Common myeloid progenitor, CD34-positive (primary cell): ENCODE data around the gene FSTL5.
A peak's percentile ranks its signal among the peaks of the same experiment; 100 is the strongest.

Source experiments
- CTCF ChIA-PET: fragments of 350-600 bp; sonication (Branson Sonifier 250); formaldehyde crosslinking; loops from one replicate; lab custom pipeline; 2021; ENCODE audit warnings: antibody characterized with exemption; lab: Charles Lee
- POLR2A ChIA-PET: fragments of 350-600 bp; sonication (Branson Sonifier 250); formaldehyde crosslinking; loops from one replicate; lab custom pipeline; 2021; ENCODE audit warnings: antibody characterized with exemption; lab: Charles Lee
- DNase-seq, 3 donors: peaks; one replicate each; pipeline versions ENCODE4 v3.0.0 to v3.0.0-alpha.2; 2013
- H3K27ac ChIP-seq, 2 experiments: 1 replicate in 1 of 2; 2 replicates in 1 of 2; pipeline ENCODE4 v1.7.0; 2013; ENCODE audit warnings: inconsistent platforms in 2 of 2, low read length in 2 of 2, mild to moderate bottlenecking in 2 of 2, low read depth in 1 of 2, moderate library complexity in 1 of 2; ENCODE audit not compliant: severe bottlenecking in 2 of 2, insufficient read depth in 1 of 2, poor library complexity in 1 of 2
- H3K27me3 ChIP-seq, 5 experiments: replicated peaks in 2 of 5; 1 replicate in 3 of 5; 2 replicates in 2 of 5; pipeline versions ENCODE4 v1.6.1 to v1.7.0; 2013; ENCODE audit warnings: low read length in 4 of 5, mild to moderate bottlenecking in 2 of 5, moderate library complexity in 2 of 5, inconsistent platforms in 1 of 5; ENCODE audit not compliant: insufficient read depth in 5 of 5, control insufficient read depth in 4 of 5
- H3K36me3 ChIP-seq, 4 experiments: 1 replicate in 2 of 4; 2 replicates in 2 of 4; pipeline versions ENCODE4 v1.6.1 to v1.7.0; 2013; ENCODE audit warnings: low read length in 3 of 4, control low read depth in 1 of 4, mild to moderate bottlenecking in 1 of 4; ENCODE audit not compliant: control insufficient read depth in 4 of 4, insufficient read depth in 4 of 4
- H3K4me1 ChIP-seq, 4 experiments: 1 replicate in 3 of 4; 2 replicates in 1 of 4; pipeline versions ENCODE4 v1.6.1 to v1.7.1; 2013; ENCODE audit warnings: low read length in 3 of 4, mild to moderate bottlenecking in 3 of 4, control low read depth in 1 of 4, inconsistent platforms in 1 of 4, moderate library complexity in 1 of 4; ENCODE audit not compliant: control insufficient read depth in 4 of 4, insufficient read depth in 4 of 4; ENCODE audit errors: control extremely low read depth in 1 of 4
- H3K4me3 ChIP-seq, 7 experiments: 1 replicate in 4 of 7; 2 replicates in 3 of 7; pipeline versions ENCODE4 v1.5.1 to v1.7.0; 2013; ENCODE audit warnings: mild to moderate bottlenecking in 7 of 7, low read length in 6 of 7, moderate library complexity in 6 of 7, inconsistent platforms in 2 of 7, low read depth in 2 of 7, control low read depth in 1 of 7; ENCODE audit not compliant: insufficient read depth in 4 of 7, control insufficient read depth in 1 of 7; ENCODE audit errors: extremely low read depth in 1 of 7
- H3K9me3 ChIP-seq, 5 experiments: 1 replicate in 4 of 5; 2 replicates in 1 of 5; pipeline versions ENCODE4 v1.6.1 to v1.7.1; 2013; ENCODE audit warnings: low read length in 4 of 5, mild to moderate bottlenecking in 2 of 5, inconsistent platforms in 1 of 5, low read depth in 1 of 5, moderate library complexity in 1 of 5; ENCODE audit not compliant: control insufficient read depth in 4 of 5, insufficient read depth in 2 of 5; ENCODE audit errors: control extremely low read depth in 1 of 5
- WGBS: methylation state at CpG from one replicate; pipeline ENCODE4 v1.1.5; 2013; ENCODE audit not compliant: insufficient coverage; 5-methylcytosine and 5-hydroxymethylcytosine counted together

FSTL5 gene

GRCh38 chr4:161517941-161518340 lies 645.9 kb downstream of the FSTL5 start:
- Histone ChIP-seq H3K4me1 (peaks cover 0 to 15% (median 4%) of the 10 kb centered on the region in 4 experiments), H3K27ac (no peak overlapping the region), H3K9me3 (no peaks in the 10 kb centered on the region), H3K4me3 (peak overlapping the region in 1 of 7 experiments; percentile 28), H3K27me3 (no peaks in the 10 kb centered on the region), H3K36me3 (no peaks in the 10 kb centered on the region)
- 0% methylated on average over 3 of the region's 3 CpGs for whole genome bisulfite sequencing
- ChIA-PET CTCF (no interaction called here), POLR2A (no interaction called here)
- peak in 2 of 3 donors; percentile 54 to 69 for DNase-seq

- Histone ChIP-seq H3K27ac (no peak overlapping the region), H3K4me3 (no peak overlapping the region), H3K4me1 (no peaks in the 10 kb centered on the region), H3K9me3 (no peaks in the 10 kb centered on the region), H3K27me3 (no peaks in the 10 kb centered on the region), H3K36me3 (no peaks in the 10 kb centered on the region)
- 100% methylated on average over 1 of the region's 3 CpGs for WGBS
- POLR2A ChIA-PET: no interaction called here
- CTCF ChIA-PET: no interaction called here
- no peak for DNase-seq
These were observed 658.7 kb downstream of the FSTL5 start for GRCh38 chr4:161505141-161505540.

GRCh38 chr4:161498155-161498554 lies 665.6 kb downstream of the FSTL5 start:
- no peaks in the 10 kb centered on the region for H3K4me1 ChIP-seq
- H3K27ac ChIP-seq: no peak overlapping the region
- no peaks in the 10 kb centered on the region for H3K27me3 ChIP-seq
- CTCF ChIA-PET: no interaction called here
- H3K9me3 ChIP-seq: no peaks in the 10 kb centered on the region
- POLR2A ChIA-PET: no interaction called here
- no peak overlapping the region for H3K4me3 ChIP-seq
- no peak for DNase-seq
- no peaks in the 10 kb centered on the region for H3K36me3 ChIP-seq

GRCh38 chr4:161486461-161486860 lies 677.3 kb downstream of the FSTL5 start:
- Histone ChIP-seq H3K27ac (no peak overlapping the region), H3K27me3 (no peaks in the 10 kb centered on the region), H3K36me3 (no peaks in the 10 kb centered on the region), H3K4me1 (peaks cover 0 to 3% (median 0%) of the 10 kb centered on the region in 4 experiments), H3K9me3 (no peaks in the 10 kb centered on the region), H3K4me3 (no peak overlapping the region)
- no CpG with 5 or more reads among the region's 1 CpG for WGBS
- peak in 2 of 3 donors; percentile 38 to 41 for DNase-seq
- ChIA-PET POLR2A (no interaction called here), CTCF (no interaction called here)

GRCh38 chr4:161466316-161466715 lies 697.5 kb downstream of the FSTL5 start:
- H3K27ac ChIP-seq: no peak overlapping the region
- DNase-seq: no peak
- ChIA-PET POLR2A (no interaction called here), CTCF (no interaction called here)
- 100% methylated on average over 3 of the region's 4 CpGs for WGBS
- H3K36me3 ChIP-seq: no peaks in the 10 kb centered on the region
- H3K4me1 ChIP-seq: no peaks in the 10 kb centered on the region
- no peak overlapping the region for H3K4me3 ChIP-seq
- no peaks in the 10 kb centered on the region for H3K9me3 ChIP-seq
- no peaks in the 10 kb centered on the region for H3K27me3 ChIP-seq

GRCh38 chr4:161463436-161463835 lies 700.4 kb downstream of the FSTL5 start:
- Histone ChIP-seq H3K4me1 (no peaks in the 10 kb centered on the region), H3K27ac (no peak overlapping the region), H3K9me3 (no peaks in the 10 kb centered on the region), H3K4me3 (no peak overlapping the region), H3K27me3 (no peaks in the 10 kb centered on the region), H3K36me3 (no peaks in the 10 kb centered on the region)
- CTCF ChIA-PET: no interaction called here
- POLR2A ChIA-PET: no interaction called here
- WGBS: 83% methylated on average over 1 of the region's 2 CpGs
- no peak for DNase-seq

GRCh38 chr4:161457906-161458305 lies 705.9 kb downstream of the FSTL5 start:
- no peaks in the 10 kb centered on the region for H3K36me3 ChIP-seq
- 100% methylated on average over 2 of the region's 3 CpGs for WGBS
- H3K4me3 ChIP-seq: no peak overlapping the region
- H3K27ac ChIP-seq: no peak overlapping the region
- H3K9me3 ChIP-seq: no peaks in the 10 kb centered on the region
- H3K4me1 ChIP-seq: no peaks in the 10 kb centered on the region
- ChIA-PET POLR2A (no interaction called here), CTCF (no interaction called here)
- no peak for DNase-seq
- no peaks in the 10 kb centered on the region for H3K27me3 ChIP-seq
